Uterus (tissue), 4 donors: ENCODE measurements around the gene PLEKHG7. TPM values are rescaled to one million over a fixed set of nuclear protein-coding genes. Genes with fewer than 3 reads are reported as not detected.
"Not testable (repeated sequence)": the region's sequence is repeated elsewhere in the genome, so short reads cannot be mapped to it uniquely, and the experiment has no call there.

Source experiments
- DNase-seq, 2 donors: peaks; one replicate each; pipeline ENCODE4 v3.0.0-alpha.2; 2019 to 2020
- H3K27ac ChIP-seq, 2 donors: fragments of 200-600 bp; sonication (generic); 1 replicate in 1 of 2; 2 replicates in 1 of 2; pipeline ENCODE4 v1.5.1; 2016 to 2018
- H3K27me3 ChIP-seq, 2 donors: fragments of 200-600 bp; sonication (generic); one replicate each; pipeline ENCODE4 v1.5.1; 2018 to 2019; ENCODE audit warnings: control low read depth in 1 of 2
- H3K36me3 ChIP-seq, 2 donors: fragments of 200-600 bp; sonication (generic); one replicate each; pipeline ENCODE4 v1.5.1; 2019; ENCODE audit warnings: control low read depth in 1 of 2
- H3K4me1 ChIP-seq, 2 donors: fragments of 200-600 bp; sonication (generic); one replicate each; pipeline ENCODE4 v1.5.1; 2018 to 2019; ENCODE audit warnings: control low read depth in 1 of 2
- H3K4me3 ChIP-seq, 2 donors: fragments of 200-600 bp; sonication (generic); 1 replicate in 1 of 2; 2 replicates in 1 of 2; pipeline ENCODE4 v1.5.1; 2018 to 2019; ENCODE audit warnings: mild to moderate bottlenecking in 1 of 2
- H3K9me3 ChIP-seq, 2 donors: fragments of 200-600 bp; sonication (generic); one replicate each; pipeline ENCODE4 v1.5.1; 2019; ENCODE audit warnings: control low read depth in 1 of 2
- POLR2A ChIP-seq, 2 donors: fragments of 450-650 bp; IDR thresholded peaks; one replicate each; pipeline ENCODE4 v1.6.1; 2016; ENCODE audit warnings: antibody characterized with exemption in 2 of 2, mild to moderate bottlenecking in 1 of 2, moderate library complexity in 1 of 2
- intact Hi-C: fragments of 100-400 bp; cut with DNase I; formaldehyde crosslinking; loops from one replicate; pipeline ENCODE4 v1.15.1; 2023; ENCODE audit warnings: low total_unique reads
- total RNA-seq, 4 donors: library from RNA; depleted of rRNA in 3 of 4; stranded (reverse); fragments of >200 nt in 3 of 4; gene quantifications; one replicate each; pipeline versions ENCODE4 v1.1.0 to v1.2.4, GENCODE V29; 2014 to 2023
- TF ChIP-seq, protein P1 (sequence below), 4 experiments: fragments of 200-600 bp in 2 of 4; fragments of 450-650 bp in 2 of 4; sonication (generic) in 2 of 4; IDR thresholded peaks; one replicate each; pipeline ENCODE4 v1.5.1; 2016 to 2019; ENCODE audit warnings: antibody characterized with exemption in 4 of 4, mild to moderate bottlenecking in 2 of 4, moderate library complexity in 1 of 4
- donor health status: DM: yes; HTN: yes; CAD: no.

PLEKHG7 gene
- total RNA-seq, 4 donors from 2014 or later, result 0.26 to 1.5 TPM; not detected in 2

GRCh38 chr12:92740411-92740810 is 37.6 kb downstream of the PLEKHG7 start:
- no peak for DNase-seq
- H3K27me3 ChIP-seq, result no peaks in the 10 kb centered on the region
- H3K4me1 ChIP-seq, result no peaks in the 10 kb centered on the region
- no peak for TF ChIP-seq POLR2A (IDR thresholded peaks at IDR 0.05)
- TF ChIP-seq, protein P1, sequence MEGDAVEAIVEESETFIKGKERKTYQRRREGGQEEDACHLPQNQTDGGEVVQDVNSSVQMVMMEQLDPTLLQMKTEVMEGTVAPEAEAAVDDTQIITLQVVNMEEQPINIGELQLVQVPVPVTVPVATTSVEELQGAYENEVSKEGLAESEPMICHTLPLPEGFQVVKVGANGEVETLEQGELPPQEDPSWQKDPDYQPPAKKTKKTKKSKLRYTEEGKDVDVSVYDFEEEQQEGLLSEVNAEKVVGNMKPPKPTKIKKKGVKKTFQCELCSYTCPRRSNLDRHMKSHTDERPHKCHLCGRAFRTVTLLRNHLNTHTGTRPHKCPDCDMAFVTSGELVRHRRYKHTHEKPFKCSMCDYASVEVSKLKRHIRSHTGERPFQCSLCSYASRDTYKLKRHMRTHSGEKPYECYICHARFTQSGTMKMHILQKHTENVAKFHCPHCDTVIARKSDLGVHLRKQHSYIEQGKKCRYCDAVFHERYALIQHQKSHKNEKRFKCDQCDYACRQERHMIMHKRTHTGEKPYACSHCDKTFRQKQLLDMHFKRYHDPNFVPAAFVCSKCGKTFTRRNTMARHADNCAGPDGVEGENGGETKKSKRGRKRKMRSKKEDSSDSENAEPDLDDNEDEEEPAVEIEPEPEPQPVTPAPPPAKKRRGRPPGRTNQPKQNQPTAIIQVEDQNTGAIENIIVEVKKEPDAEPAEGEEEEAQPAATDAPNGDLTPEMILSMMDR (IDR thresholded peaks at IDR 0.05), result no peak
- H3K4me3 ChIP-seq, result no peak overlapping the region
- H3K27ac ChIP-seq, result no peak overlapping the region
- H3K9me3 ChIP-seq, result no peaks in the 10 kb centered on the region
- intact Hi-C loops, result no loop called here
- H3K36me3 ChIP-seq, result no peaks in the 10 kb centered on the region

GRCh38 chr12:92743026-92743425 is 40.2 kb downstream of the PLEKHG7 start:
- Histone ChIP-seq H3K4me3 (no peak overlapping the region), H3K36me3 (no peaks in the 10 kb centered on the region), H3K9me3 (no peaks in the 10 kb centered on the region), H3K4me1 (no peaks in the 10 kb centered on the region), H3K27me3 (no peaks in the 10 kb centered on the region), H3K27ac (no peak overlapping the region)
- DNase-seq, result no peak
- TF ChIP-seq, protein P1 (IDR thresholded peaks at IDR 0.05), result no peak
- no peak for TF ChIP-seq POLR2A (IDR thresholded peaks at IDR 0.05)
- intact Hi-C loops, result no loop called here

DNA sequence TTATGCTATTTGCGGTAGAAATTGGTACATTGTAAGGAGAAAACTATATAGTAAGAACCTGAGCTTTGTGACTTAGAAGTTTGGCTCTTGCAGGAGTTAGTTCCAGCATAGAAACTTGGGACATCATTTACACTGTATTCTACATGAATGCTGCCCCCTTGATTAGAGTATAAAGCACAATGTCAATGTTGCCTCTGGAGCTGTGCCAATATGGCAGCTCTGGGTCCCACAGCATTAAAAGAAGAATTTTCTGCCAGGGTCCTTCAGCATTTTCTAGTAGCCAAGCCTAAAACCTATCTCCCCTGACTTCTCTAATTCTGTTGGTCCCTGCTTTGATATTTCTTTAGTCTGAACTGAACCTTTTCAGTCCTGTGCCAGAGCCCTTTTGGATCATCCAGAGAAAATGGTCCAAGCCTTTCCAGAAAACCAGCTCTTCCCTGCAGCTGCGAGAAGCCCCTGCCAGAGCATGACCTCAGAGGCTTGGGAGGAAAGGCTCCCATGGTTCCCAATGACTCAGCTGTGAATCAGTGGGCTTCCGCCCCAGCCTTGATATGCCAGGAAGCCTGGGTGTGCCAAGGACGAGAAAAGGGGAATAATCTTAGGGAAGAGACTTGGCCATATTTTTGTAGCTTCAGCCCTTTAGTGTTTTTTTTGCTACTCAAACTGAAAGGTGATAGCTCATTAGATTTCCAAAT is 43.2 kb downstream of the PLEKHG7 start:
- no peaks in the 10 kb centered on the region for H3K36me3 ChIP-seq
- H3K9me3 ChIP-seq, result no peaks in the 10 kb centered on the region
- H3K27ac ChIP-seq, result peak overlapping the region; percentile 26 to 49
- TF ChIP-seq, protein P1 (IDR thresholded peaks at IDR 0.05), result no peak
- no peak for TF ChIP-seq POLR2A (IDR thresholded peaks at IDR 0.05)
- DNase-seq, result peak; percentile 70 to 80
- no peaks in the 10 kb centered on the region for H3K4me1 ChIP-seq
- no peaks in the 10 kb centered on the region for H3K27me3 ChIP-seq
- intact Hi-C loops, result no loop called here
- H3K4me3 ChIP-seq, result no peak overlapping the region

DNA sequence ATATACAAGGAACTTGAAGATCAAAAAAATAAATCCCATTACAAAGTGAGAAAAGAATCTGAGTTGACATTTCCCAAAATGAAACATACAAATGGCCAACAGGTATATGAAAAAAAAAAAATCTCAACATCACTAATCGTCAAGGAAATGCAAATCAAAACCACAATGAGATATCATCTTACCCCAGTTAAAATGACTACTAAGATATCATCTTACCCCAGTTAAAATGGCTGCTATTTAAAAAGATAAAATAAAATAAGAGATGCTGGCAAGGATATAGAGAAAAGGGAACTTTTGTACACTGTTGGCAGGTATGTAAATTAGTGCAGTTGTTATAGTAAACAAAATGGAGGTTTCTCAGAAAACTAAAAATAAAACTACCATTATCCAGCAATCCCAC is 44.4 kb downstream of the PLEKHG7 start:
- Histone ChIP-seq H3K4me1 (no peaks in the 10 kb centered on the region), H3K27ac (no peak overlapping the region), H3K4me3 (no peak overlapping the region), H3K27me3 (no peaks in the 10 kb centered on the region), H3K9me3 (no peaks in the 10 kb centered on the region), H3K36me3 (no peaks in the 10 kb centered on the region)
- intact Hi-C loops, result no loop called here
- no peak for TF ChIP-seq POLR2A (IDR thresholded peaks at IDR 0.05)
- TF ChIP-seq, protein P1 (IDR thresholded peaks at IDR 0.05), result no peak
- no peak for DNase-seq

- H3K36me3 ChIP-seq, H3K4me1 ChIP-seq, H3K9me3 ChIP-seq, DNase-seq, H3K4me3 ChIP-seq, H3K27ac ChIP-seq, H3K27me3 ChIP-seq, intact Hi-C loops: not testable (repeated sequence)
These were observed 46.9 kb downstream of the PLEKHG7 start for GRCh38 chr12:92749691-92750090.
